Neural cell (in vitro differentiated cells): Measurements from ENCODE around the gene PIGT.
A peak's percentile ranks its signal among the peaks of the same experiment; 100 is the strongest.

Source experiments
- EP300 ChIP-seq: fragments of 450-650 bp; conservative IDR thresholded peaks from 2 replicates; pipeline ENCODE4 v1.6.1; 2014; ENCODE audit warnings: antibody characterized with exemption, mild to moderate bottlenecking, moderate library complexity; ENCODE audit not compliant: poor library complexity, severe bottlenecking
- EZH2 ChIP-seq: fragments of 200-600, 300-800 bp; shearing (Covaris generic), sonication (generic); IDR thresholded peaks from 2 replicates; pipeline ENCODE4 v1.6.1; 2014; ENCODE audit warnings: antibody characterized with exemption, low read length, borderline replicate concordance, mild to moderate bottlenecking; ENCODE audit not compliant: insufficient read depth, poor library complexity, severe bottlenecking
- MXI1 ChIP-seq: fragments of 450-650 bp; conservative IDR thresholded peaks from 2 replicates; pipeline ENCODE4 v1.6.1; 2014; ENCODE audit warnings: antibody characterized with exemption, mild to moderate bottlenecking; ENCODE audit not compliant: poor library complexity, severe bottlenecking
- POLR2AphosphoS5 ChIP-seq: IDR thresholded peaks from 2 replicates; pipeline ENCODE4 v1.6.1; 2012
- TAF1 ChIP-seq: IDR thresholded peaks from 2 replicates; pipeline ENCODE4 v1.6.1; 2012; ENCODE audit warnings: low read depth
- TF ChIP-seq, protein P1 (sequence below): fragments of 450-650 bp; IDR thresholded peaks from 2 replicates; pipeline ENCODE4 v1.5.1; 2014; ENCODE audit warnings: antibody characterized with exemption, mild to moderate bottlenecking, moderate library complexity; ENCODE audit not compliant: poor library complexity, severe bottlenecking
- TF ChIP-seq, protein P2 (sequence below): IDR thresholded peaks from 2 replicates; pipeline ENCODE4 v1.6.1; 2012; ENCODE audit warnings: borderline replicate concordance

- TF ChIP-seq, protein P1, sequence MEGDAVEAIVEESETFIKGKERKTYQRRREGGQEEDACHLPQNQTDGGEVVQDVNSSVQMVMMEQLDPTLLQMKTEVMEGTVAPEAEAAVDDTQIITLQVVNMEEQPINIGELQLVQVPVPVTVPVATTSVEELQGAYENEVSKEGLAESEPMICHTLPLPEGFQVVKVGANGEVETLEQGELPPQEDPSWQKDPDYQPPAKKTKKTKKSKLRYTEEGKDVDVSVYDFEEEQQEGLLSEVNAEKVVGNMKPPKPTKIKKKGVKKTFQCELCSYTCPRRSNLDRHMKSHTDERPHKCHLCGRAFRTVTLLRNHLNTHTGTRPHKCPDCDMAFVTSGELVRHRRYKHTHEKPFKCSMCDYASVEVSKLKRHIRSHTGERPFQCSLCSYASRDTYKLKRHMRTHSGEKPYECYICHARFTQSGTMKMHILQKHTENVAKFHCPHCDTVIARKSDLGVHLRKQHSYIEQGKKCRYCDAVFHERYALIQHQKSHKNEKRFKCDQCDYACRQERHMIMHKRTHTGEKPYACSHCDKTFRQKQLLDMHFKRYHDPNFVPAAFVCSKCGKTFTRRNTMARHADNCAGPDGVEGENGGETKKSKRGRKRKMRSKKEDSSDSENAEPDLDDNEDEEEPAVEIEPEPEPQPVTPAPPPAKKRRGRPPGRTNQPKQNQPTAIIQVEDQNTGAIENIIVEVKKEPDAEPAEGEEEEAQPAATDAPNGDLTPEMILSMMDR, result peak; percentile 6
- TF ChIP-seq EZH2, result no peak
- TF ChIP-seq POLR2AphosphoS5, result peak; percentile 87
- TF ChIP-seq EP300, result peak; percentile 21
- peak; percentile 98 for TF ChIP-seq MXI1
- TF ChIP-seq TAF1, result peak; percentile 69
- TF ChIP-seq, protein P2, sequence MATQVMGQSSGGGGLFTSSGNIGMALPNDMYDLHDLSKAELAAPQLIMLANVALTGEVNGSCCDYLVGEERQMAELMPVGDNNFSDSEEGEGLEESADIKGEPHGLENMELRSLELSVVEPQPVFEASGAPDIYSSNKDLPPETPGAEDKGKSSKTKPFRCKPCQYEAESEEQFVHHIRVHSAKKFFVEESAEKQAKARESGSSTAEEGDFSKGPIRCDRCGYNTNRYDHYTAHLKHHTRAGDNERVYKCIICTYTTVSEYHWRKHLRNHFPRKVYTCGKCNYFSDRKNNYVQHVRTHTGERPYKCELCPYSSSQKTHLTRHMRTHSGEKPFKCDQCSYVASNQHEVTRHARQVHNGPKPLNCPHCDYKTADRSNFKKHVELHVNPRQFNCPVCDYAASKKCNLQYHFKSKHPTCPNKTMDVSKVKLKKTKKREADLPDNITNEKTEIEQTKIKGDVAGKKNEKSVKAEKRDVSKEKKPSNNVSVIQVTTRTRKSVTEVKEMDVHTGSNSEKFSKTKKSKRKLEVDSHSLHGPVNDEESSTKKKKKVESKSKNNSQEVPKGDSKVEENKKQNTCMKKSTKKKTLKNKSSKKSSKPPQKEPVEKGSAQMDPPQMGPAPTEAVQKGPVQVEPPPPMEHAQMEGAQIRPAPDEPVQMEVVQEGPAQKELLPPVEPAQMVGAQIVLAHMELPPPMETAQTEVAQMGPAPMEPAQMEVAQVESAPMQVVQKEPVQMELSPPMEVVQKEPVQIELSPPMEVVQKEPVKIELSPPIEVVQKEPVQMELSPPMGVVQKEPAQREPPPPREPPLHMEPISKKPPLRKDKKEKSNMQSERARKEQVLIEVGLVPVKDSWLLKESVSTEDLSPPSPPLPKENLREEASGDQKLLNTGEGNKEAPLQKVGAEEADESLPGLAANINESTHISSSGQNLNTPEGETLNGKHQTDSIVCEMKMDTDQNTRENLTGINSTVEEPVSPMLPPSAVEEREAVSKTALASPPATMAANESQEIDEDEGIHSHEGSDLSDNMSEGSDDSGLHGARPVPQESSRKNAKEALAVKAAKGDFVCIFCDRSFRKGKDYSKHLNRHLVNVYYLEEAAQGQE, result no peak
Observed at GRCh38 chr20:45415822-45416637, at the start of gene PIGT.
